ENCODE results near the gene TBC1D16.
"Not testable (repeated sequence)": the region's sequence is repeated elsewhere in the genome, so short reads cannot be mapped to it uniquely, and the experiment has no call there.

Gene TBC1D16

GRCh38 chr17:80002690-80003490, 32.8 kb downstream of the TBC1D16 start:
- no peak for DNase-seq (ENCODE audit: low read depth in 2 of 2)

DNA sequence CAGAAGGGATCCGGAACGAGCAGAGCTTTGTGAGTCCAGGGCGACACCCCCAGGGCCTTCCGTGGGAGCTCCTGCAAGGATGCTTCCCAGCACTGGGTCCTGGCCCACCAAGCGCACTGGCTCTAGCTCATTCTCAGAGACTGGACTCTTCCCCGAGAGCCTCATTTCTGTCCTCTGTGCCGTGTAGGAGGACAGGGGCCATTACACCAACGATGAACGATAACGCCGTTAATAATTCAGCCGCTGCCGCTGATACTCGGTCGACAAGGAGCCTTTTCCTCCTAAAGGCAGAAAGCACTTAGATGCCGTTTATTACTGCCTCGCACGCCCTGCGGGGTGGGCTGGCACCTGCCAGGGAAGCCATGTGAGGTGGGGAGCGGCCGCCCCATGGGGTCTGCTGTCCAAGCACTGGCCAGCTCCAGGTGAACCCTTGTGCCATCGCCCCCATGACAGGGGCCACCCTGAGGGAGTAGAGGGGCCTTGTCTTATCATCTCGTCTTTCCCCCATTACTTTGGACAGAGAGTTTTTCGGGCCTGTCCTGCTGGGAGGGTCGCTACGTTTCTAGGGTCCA, 33.5 kb downstream of the TBC1D16 start:
- DNase-seq (ENCODE audit: low read depth in 2 of 2) = no peak

DNA sequence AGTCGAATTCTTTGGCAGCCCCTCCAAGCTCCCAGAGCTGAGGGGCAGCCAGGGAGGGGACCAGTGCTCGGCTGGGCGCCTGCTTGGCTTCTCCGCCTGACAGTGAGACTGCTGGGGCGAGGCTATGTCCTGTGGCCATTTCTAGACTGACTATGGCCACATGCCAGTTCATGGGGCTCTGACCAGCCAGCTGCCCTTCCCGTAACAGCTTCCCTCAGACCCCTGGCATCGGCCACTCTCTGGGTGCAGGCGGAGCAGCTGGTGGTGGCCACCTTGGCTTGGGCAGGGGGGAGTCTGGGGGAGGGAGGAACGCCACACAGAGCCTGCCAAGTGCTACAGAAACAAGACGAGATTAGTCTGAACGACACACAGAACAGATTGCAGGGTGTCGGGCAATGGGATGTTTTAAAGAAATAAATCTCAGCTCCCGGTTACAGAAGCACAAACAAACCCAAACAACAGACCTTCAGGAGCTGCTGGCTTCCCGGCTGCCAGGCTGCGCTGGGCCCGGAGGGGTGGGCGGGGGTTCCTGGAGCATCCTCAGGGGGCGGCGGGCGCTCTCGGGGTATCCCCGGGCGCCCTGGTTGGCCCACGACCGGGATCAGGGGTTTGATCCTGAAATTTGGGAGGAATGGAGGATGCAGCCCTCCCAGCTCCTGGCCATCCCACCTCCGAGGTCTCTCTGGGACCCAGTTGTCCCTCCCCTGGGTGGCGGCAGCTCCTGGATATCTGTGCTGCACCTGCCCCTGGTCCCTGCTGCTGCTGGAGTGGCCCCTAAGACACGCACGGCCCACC, 34.5 kb downstream of the TBC1D16 start:
- no peak for DNase-seq (ENCODE audit: low read depth in 2 of 2)

DNA sequence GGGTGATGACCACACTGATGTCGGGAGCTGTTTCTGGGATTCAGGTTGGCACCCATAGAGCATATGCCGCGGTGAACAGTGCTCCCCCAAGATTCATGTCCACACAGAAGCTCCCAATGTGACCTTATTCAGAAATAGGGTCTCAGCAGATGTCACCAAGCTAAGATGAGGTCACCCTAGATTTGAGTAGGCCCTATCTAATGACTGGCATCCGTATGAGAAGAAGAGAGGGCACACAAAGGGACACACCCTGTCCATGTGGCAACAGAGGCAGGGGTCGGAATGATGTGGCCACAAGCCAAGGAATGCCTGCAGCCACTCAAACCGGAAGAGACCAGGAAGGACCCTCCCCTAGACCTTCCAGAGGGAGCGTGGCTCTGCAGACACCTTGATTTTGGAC, 35.5 kb downstream of the TBC1D16 start:
- no peak for DNase-seq (ENCODE audit: low read depth in 2 of 2)

- peak; percentile 42 to 63 for DNase-seq (ENCODE audit: low read depth in 2 of 2)
Measured at GRCh38 chr17:79997011-79997660, 38.5 kb downstream of the TBC1D16 start.

- no peak for DNase-seq (ENCODE audit: low read depth in 2 of 2)
Measured at GRCh38 chr17:79996291-79996690, 39.4 kb downstream of the TBC1D16 start.

DNA sequence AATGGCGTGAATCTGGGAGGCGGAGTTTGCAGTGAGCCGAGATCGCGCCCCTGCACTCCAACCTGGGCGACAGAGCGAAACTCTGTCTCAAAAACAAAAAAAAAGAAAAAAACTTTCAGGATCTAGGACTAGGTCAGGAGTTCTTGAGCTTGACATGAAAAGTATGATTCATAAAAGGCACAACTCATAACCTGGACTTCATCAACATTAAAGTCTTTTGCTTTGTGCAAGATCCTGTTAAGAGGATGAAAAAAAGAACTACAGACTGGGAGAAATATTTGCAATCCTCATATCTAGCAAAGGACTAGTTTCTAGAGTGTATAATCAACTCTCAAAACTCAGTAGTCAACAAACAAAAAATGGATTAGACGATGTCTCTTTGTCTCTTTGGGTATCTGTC, 40.0 kb downstream of the TBC1D16 start:
- no peak for DNase-seq (ENCODE audit: low read depth in 2 of 2)

- no peak for DNase-seq (ENCODE audit: low read depth in 2 of 2)
Measured at GRCh38 chr17:79994602-79995001, 41.1 kb downstream of the TBC1D16 start.

GRCh38 chr17:79994228-79994569, 41.5 kb downstream of the TBC1D16 start:
- not testable (repeated sequence) for DNase-seq (ENCODE audit: low read depth in 2 of 2)

DNA sequence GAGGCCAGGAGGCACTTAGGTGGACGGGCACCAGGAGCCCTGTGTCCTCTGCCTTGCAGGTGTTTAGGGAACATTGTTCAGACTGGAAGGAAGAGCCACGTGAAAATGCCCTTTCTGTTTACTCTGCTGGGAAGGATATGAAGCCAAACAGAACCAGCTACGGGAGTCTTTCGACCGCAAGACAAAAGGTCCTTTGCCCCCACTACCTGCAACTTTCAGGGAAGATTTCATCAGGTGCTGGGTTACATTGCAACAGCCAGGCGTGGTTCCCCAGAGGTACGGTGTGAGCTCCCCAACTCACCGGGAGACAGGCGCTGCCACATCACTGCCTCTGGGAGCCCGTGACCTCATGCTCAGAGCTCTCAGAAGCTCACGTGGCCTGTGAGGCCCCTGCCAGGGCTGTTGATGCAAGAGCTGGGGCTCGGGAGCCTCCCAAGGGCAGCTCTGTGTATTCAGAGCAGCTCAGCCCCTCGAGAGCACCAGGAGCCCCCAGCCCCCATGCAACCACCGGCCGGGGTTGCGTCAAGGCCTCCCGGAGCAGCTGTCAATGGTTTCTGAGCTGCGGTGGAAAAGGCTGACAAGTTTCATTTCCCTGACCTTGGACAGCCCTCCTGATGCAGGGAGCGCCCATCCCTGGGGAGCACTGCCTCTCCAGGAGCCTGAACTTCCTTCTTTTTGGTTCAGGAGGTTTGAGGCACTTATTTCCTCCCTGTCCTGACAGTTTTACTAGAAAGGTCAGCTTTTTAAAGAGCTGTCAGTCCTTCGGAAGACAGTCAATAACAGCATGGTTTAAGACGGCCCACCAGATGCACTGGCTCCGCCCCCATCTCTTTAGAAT, 42.1 kb downstream of the TBC1D16 start:
- peak; percentile 27 to 29 for DNase-seq (ENCODE audit: low read depth in 2 of 2)

- no peak for DNase-seq (ENCODE audit: low read depth in 2 of 2)
Measured at GRCh38 chr17:79992649-79993389, 42.9 kb downstream of the TBC1D16 start.

GRCh38 chr17:79991924-79992648, 43.6 kb downstream of the TBC1D16 start:
- no peak for DNase-seq (ENCODE audit: low read depth in 2 of 2)

DNA sequence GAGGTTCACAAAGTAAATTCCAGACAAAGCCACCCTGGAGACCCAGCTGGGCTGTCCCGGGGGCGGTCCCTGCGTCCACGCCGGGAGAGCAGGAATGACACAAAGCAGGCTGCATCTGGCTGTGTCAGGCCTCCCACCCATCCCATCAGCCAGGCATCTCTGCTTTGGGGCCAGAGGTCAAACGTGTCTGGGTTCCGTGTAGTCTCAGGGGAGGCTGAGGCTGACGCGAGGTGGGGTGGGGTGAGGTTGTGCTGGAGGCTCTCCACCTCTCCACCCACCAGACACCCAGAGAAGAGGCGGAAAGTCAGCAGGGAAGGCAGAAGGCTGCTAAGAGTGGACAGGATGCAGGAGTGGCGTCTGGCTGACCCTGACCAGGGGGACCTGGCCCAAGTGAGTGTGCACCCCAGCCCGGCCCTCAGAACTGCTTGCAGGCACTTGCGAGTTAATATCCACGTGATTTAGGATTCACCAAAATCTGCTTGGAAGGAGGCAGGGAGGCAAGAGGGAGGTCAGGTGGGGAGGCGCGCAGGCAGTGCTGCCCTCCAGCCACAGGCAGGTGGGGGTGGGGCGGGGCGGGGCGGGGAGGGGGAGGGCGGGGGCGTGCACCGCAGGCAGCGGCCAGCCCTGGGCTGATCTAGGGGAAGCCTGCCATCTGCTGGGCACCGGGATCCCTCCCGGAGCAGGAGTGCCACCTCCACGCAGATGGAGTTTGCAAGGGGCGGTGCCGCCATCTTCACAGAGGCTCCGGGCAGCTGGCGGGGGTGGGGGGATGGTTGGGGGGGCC, 44.3 kb downstream of the TBC1D16 start:
- peak; percentile 72 to 76 for DNase-seq (ENCODE audit: low read depth in 2 of 2)

DNA sequence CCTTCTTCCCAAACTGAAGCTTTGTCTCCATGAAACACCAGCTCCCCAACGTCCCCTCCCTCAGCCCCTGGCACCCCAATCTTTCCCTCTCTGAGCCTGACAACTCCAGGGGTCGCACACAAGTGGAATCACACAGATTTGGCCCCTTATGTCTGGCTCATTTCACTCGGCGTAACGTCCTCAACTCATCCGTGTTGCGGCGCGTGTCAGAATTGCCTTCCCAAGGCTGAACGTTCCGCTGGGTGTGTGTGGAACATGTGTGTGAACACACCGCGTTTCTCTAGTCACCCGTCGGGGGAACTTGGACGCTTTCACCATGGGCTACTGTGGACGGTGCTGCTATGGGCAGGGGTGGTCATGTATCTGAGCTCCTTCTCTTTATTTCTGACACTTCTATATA, 45.0 kb downstream of the TBC1D16 start:
- no peak for DNase-seq (ENCODE audit: low read depth in 2 of 2)

DNA sequence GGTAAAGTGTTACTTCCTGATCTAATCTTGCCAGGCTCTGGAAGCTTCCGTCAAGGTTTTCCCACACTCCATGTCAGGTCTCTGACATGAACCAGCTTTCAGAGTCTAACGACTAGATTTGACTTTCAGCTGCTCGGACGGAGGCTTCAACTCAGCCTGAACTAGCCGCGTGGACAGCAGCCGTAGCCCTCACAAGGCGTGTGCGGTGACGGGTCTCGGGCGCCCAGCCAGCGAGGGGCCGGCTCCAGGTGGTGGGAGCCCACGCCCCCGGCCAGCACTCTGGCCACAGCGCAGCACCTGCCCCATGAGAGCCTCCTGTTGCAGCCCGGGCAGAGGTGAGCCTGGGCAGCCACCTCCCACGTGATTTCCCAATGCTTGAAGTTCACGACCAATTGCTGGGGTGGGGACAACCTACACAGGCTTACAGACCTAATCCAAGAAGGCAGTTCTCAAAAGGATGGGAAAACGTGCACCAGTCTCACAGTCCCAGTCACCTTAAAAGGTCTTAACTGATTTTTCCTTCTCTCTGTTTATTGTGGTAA, 45.5 kb downstream of the TBC1D16 start:
- DNase-seq (ENCODE audit: low read depth in 2 of 2) = no peak

DNA sequence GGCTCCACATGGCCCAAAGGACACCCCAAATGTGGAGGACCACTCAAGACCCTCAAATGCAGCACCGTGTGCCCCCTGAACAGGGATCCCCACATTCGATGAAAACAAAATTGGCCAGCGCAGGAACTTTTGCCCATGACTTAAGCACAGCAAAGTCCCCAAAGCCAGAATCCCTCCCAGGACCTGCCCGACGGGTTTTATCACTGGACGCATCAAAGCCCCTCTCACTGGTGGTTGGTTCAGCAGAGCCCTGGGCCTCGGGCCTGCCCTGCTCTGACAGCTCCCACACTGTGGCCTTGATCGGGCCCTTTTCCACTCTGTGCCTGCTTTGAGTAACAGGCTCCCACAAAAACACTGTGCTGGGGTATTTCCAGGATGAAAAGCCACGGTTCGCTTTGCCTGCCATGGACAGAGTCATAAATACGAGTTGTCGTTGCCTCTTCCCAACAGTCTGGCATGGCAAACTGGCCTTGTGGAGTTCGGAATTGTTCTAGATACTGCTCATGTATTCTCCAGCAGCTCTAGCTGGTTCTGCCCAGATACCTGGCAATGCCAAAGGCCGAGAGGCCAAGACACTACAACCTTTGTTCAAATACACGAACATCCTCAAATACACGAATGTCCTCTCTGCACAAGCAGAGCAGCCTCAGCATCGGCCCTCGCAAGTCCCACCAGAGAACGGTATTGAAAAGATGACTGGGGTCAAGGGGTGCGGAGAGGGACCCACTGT, 46.4 kb downstream of the TBC1D16 start:
- no peak for DNase-seq (ENCODE audit: low read depth in 2 of 2)

GRCh38 chr17:79988185-79988971, 47.3 kb downstream of the TBC1D16 start:
- DNase-seq (ENCODE audit: low read depth in 2 of 2) = no peak

- no peak for DNase-seq (ENCODE audit: low read depth in 2 of 2)
Measured at GRCh38 chr17:79987935-79988184, 47.8 kb downstream of the TBC1D16 start.

All from stimulated activated CD8-positive, alpha-beta memory T cell treated with anti-CD3 and anti-CD28 coated beads, Interleukin-7, amount 100 ng/mL, for 4 hours (primary cell).